KOPT-K1 (cell line): ENCODE measurements around the gene LIMS1.
"Not testable (repeated sequence)": the region's sequence is repeated elsewhere in the genome, so short reads cannot be mapped to it uniquely, and the experiment has no call there.

Source experiments
- H3K27ac ChIP-seq: fragments of 200-600 bp; sonication (generic); 2 replicates; pipeline ENCODE4 v1.5.1; 2016; ENCODE audit warnings: antibody characterized with exemption, mild to moderate bottlenecking, low read depth, low read length; ENCODE audit not compliant: poor library complexity, severe bottlenecking
- H3K36me3 ChIP-seq: fragments of 200-600 bp; sonication (generic); 2 replicates; pipeline ENCODE4 v1.5.1; 2017; ENCODE audit warnings: antibody characterized with exemption, mild to moderate bottlenecking, low read length, moderate library complexity; ENCODE audit not compliant: insufficient read depth
- H3K9me3 ChIP-seq: fragments of 200-600 bp; sonication (generic); 2 replicates; pipeline ENCODE4 v1.5.1; 2017; ENCODE audit warnings: antibody characterized with exemption, low read length, mild to moderate bottlenecking; ENCODE audit not compliant: insufficient read depth, poor library complexity, severe bottlenecking

The LIMS1 gene

GRCh38 chr2:108533832-108534583 is at the start of gene LIMS1:
Gene LIMS1 (plus strand): TSS chr2:108534470. CDS start chr2:108534563, 93 bp downstream.
- no peaks in the 10 kb centered on the region for H3K9me3 ChIP-seq
- H3K27ac ChIP-seq = peak within 1 kb of the TSS; percentile 86
- no peaks in the 10 kb centered on the region for H3K36me3 ChIP-seq

- peaks cover 81% of the 10 kb centered on the region for H3K36me3 ChIP-seq
- no peak overlapping the region for H3K27ac ChIP-seq
- H3K9me3 ChIP-seq = no peaks in the 10 kb centered on the region
Measured at GRCh38 chr2:108485253-108485652, 49.0 kb upstream of the LIMS1 start.

- Histone ChIP-seq H3K36me3 (peaks cover 85% of the 10 kb centered on the region), H3K27ac (no peak overlapping the region), H3K9me3 (no peaks in the 10 kb centered on the region)
Measured at GRCh38 chr2:108490506-108491122, 43.7 kb upstream of the LIMS1 start.

GRCh38 chr2:108491848-108492247 is 42.4 kb upstream of the LIMS1 start:
- Histone ChIP-seq H3K27ac (no peak overlapping the region), H3K9me3 (no peaks in the 10 kb centered on the region), H3K36me3 (peaks cover 78% of the 10 kb centered on the region)

GRCh38 chr2:108492364-108492763 is 41.9 kb upstream of the LIMS1 start:
- no peaks in the 10 kb centered on the region for H3K9me3 ChIP-seq
- H3K27ac ChIP-seq = no peak overlapping the region
- peaks cover 78% of the 10 kb centered on the region for H3K36me3 ChIP-seq

- H3K36me3 ChIP-seq = peaks cover 52% of the 10 kb centered on the region
- not testable (repeated sequence) for H3K27ac ChIP-seq, H3K9me3 ChIP-seq
Measured at GRCh38 chr2:108496167-108496566, 38.1 kb upstream of the LIMS1 start.

GRCh38 chr2:108507620-108508019 is 26.6 kb upstream of the LIMS1 start:
- not testable (repeated sequence) for H3K27ac ChIP-seq, H3K9me3 ChIP-seq
- H3K36me3 ChIP-seq = peaks cover 16% of the 10 kb centered on the region

GRCh38 chr2:108512431-108512830 is 21.8 kb upstream of the LIMS1 start:
- H3K27ac ChIP-seq, H3K36me3 ChIP-seq, H3K9me3 ChIP-seq: not testable (repeated sequence)

- H3K9me3 ChIP-seq, H3K36me3 ChIP-seq, H3K27ac ChIP-seq: not testable (repeated sequence)
Measured at GRCh38 chr2:108514478-108514877, 19.8 kb upstream of the LIMS1 start.

- not testable (repeated sequence) for H3K36me3 ChIP-seq, H3K9me3 ChIP-seq
Measured at GRCh38 chr2:108524688-108525087, 9.6 kb upstream of the LIMS1 start.

GRCh38 chr2:108525258-108525657 is 9.0 kb upstream of the LIMS1 start:
- H3K36me3 ChIP-seq, H3K27ac ChIP-seq, H3K9me3 ChIP-seq: not testable (repeated sequence)

More at GRCh38 chr2:108524688-108525087, 9.6 kb upstream of the LIMS1 start:
- not testable (repeated sequence) for H3K27ac ChIP-seq

- H3K27ac ChIP-seq = no peak overlapping the region
- no peaks in the 10 kb centered on the region for H3K36me3 ChIP-seq
- H3K9me3 ChIP-seq = no peaks in the 10 kb centered on the region
Measured at GRCh38 chr2:108531674-108532055, 2.6 kb upstream of the LIMS1 start.

- Histone ChIP-seq H3K27ac (peak overlapping the region; percentile 86), H3K9me3 (no peaks in the 10 kb centered on the region), H3K36me3 (no peaks in the 10 kb centered on the region)
Measured at GRCh38 chr2:108534584-108535356, 500 bp downstream of the LIMS1 start.

GRCh38 chr2:108535357-108535631 is 1.0 kb downstream of the LIMS1 start:
- no peaks in the 10 kb centered on the region for H3K9me3 ChIP-seq
- H3K36me3 ChIP-seq = no peaks in the 10 kb centered on the region
- H3K27ac ChIP-seq = peak overlapping the region; percentile 86

- Histone ChIP-seq H3K36me3 (no peaks in the 10 kb centered on the region), H3K27ac (no peak overlapping the region), H3K9me3 (no peaks in the 10 kb centered on the region)
Measured at GRCh38 chr2:108536133-108536780, 2.0 kb downstream of the LIMS1 start.
